Measurements from ENCODE around the gene FBLN5.

GRCh38 chr14:91902336-91902735 is 45.2 kb downstream of the FBLN5 start:
- TF ChIP-seq CTCF (IDR thresholded peaks at IDR 0.05; ENCODE audit: extremely low read depth in 1 of 2, insufficient read depth in 1 of 2, low read depth in 1 of 2, low read length in 2 of 2), result no peak
- no peak for TF ChIP-seq POLR2AphosphoS5 (IDR thresholded peaks at IDR 0.05; ENCODE audit: insufficient read depth, low read depth, low read length)
- no peak for TF ChIP-seq POLR2A (IDR thresholded peaks at IDR 0.05; ENCODE audit: low read depth, low read length)
- TF ChIP-seq EZH2 (IDR thresholded peaks at IDR 0.05; ENCODE audit: borderline replicate concordance, low read depth, low read length, severe bottlenecking), result no peak

All from endothelial cell of umbilical vein (primary cell).